ENCODE results near the gene CEND1.

CEND1 gene

DNA sequence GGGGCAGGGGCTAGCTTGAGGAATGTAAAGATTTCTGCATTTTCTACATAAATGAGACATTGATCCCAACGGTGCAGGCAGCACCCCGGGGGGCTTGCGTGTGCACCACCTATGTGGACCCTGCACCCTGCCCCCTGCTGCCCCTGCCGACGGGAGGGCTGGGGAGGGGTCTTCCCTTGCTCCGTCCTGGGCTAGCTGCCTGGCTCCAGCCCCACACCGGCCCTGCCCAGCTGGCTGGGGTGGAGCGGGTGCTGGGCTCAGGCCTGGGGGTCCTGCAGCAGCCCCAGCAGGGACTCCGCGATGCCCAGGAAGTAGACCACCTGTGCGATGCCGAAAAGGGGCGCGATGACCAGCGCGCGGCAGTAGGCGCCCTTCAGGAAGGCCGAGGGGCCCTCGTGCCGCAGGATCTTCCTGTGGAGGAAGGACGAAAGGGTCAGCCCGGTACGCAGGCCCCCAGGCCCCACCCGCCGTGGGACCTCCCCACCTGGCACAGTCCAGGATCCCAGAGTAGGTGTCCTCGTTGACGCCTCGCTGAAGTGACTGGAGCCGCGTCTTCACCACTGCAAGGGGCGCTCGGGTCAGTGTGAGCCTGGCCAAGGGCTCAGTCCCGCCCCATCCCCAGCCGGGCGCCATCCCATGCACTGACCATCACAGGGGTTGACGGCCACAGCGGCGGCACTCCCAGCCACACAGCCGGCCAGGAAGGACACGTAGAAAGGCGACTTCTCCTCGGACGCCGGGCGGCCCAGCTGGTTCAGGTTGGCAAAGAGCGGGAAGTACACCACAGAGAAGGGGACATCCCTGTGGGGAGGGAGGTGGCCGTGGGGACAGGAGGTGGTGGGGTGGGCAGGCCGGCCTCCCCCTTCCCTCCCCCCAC is 2.0 kb upstream of the CEND1 start:
- TF ChIP-seq, protein P1, sequence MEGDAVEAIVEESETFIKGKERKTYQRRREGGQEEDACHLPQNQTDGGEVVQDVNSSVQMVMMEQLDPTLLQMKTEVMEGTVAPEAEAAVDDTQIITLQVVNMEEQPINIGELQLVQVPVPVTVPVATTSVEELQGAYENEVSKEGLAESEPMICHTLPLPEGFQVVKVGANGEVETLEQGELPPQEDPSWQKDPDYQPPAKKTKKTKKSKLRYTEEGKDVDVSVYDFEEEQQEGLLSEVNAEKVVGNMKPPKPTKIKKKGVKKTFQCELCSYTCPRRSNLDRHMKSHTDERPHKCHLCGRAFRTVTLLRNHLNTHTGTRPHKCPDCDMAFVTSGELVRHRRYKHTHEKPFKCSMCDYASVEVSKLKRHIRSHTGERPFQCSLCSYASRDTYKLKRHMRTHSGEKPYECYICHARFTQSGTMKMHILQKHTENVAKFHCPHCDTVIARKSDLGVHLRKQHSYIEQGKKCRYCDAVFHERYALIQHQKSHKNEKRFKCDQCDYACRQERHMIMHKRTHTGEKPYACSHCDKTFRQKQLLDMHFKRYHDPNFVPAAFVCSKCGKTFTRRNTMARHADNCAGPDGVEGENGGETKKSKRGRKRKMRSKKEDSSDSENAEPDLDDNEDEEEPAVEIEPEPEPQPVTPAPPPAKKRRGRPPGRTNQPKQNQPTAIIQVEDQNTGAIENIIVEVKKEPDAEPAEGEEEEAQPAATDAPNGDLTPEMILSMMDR (conservative IDR thresholded peaks at IDR 0.05) = no peak
- H3K27ac ChIP-seq = no peak overlapping the region

DNA sequence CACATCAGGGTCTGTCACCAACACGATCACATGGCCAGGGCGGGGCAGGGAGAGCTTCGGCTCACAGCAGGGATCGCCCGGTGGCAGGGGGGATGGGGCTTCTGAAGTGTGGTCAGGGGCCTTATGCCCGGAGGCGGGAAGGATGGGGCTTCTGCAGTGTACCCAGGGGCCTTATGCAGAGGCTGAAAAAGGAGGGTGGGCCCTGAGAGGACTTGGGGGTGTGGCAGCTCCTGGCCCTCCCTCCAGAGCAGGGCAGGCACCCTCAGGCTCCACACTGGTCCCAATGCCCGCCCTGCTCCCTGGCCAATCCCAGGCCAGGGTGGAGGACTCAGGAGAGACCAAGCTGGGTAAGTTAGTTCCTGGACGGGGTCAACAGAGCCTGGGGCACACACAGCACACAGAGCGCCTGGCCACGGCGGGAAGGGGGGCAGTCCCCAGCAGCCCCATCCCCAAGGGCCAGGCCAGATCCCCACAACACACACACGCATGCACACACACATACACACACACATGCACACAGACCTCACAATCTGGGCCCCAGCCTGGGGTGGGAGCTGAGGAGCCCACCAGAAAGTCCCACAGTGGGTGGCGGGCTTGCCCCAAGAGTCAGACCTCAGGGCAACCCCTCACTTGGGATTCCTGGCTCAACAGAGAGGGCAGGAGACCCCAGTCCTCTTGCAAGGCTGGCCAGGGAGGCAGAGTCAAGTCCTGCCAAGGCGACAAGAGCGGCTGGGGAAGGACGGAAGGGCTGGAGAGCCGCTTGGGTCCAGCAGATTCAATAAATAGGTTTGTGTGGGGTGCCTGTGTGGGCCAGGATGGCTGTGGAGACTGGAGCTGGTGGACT is 1.1 kb upstream of the CEND1 start:
- no peak overlapping the region for H3K27ac ChIP-seq
- TF ChIP-seq, protein P1 (conservative IDR thresholded peaks at IDR 0.05) = no peak

DNA sequence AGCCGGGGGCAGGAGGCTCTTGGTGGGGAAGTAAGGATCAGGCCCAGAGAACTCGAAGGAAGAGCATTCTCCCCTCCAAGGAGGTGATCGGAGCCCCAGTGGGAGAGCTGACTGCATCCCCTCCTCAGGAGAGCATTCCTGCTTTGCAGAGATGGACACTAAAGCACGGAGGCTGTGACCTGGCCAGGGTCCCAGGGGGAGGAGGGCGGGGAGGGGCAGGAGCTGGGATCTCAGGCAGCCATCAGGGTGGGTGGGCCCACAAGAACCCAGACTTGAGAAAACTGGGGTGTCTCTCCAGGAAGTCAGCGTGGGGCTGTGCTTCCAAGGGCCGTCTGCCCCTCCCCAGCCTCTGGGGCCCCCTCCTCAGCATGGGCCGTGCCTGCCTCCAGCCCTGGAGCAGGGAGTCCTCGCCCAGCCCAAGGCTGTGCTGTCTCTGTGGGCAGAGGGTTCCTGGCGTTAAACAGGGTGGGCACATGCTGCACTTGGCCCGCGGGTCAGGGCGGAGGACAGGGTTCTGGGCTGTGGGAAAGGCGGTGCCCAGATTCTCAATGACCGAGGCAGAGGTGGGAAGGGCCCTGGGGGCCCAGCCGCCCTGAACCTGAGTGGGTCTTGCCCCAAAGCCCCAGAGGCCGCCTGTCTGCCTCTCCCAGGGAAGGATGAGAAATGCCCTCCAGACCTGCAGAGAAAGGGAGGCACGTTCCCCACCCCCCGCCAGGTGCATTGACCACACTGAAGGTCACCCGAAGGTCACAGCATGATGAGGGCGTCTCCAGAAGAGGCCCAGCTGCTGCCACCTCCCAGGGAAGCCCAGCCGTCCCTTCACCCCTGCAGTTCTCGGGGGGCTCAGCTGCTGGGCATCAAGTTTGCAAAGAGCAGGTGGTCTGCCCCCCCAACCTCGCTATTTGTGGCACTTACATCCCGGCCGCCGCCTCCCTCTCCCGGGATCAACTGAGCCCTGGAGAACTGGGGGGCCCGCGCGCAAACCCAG is 643 bp downstream of the CEND1 start:
- TF ChIP-seq, protein P1 (conservative IDR thresholded peaks at IDR 0.05) = no peak
- no peak overlapping the region for H3K27ac ChIP-seq

DNA sequence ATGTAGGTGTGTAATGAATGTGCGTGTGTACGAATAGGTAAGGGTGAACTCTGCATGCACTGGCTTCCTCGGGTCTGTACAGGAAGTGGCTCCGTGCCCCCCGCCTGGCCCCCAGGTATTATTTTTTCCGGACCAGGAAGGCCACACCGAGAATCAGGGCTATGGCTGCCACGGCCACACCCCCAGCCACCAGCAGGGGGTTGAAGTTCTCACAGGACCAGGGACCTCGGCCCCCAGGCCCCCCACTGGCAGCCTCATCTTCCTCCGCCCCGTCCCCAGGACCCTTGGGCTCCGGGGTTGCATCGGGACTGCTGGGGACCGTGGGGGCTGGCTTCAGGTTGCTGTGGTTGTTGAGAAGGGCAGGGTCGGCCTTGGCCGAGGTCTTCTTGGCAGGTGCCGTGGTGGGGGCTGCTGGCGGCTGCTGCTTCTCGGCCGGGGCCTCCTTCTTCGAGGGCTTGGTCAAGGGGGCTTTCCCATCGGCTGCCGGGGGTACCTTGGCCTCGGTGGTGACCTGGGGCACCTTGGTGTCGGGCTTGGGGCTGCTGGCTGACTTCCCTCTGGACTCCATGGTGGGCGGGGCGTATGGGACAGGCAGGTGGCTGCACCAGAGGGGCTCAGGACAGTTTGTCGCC is 1.8 kb downstream of the CEND1 start:
- TF ChIP-seq, protein P1 (conservative IDR thresholded peaks at IDR 0.05) = no peak
- H3K27ac ChIP-seq = no peak overlapping the region

DNA sequence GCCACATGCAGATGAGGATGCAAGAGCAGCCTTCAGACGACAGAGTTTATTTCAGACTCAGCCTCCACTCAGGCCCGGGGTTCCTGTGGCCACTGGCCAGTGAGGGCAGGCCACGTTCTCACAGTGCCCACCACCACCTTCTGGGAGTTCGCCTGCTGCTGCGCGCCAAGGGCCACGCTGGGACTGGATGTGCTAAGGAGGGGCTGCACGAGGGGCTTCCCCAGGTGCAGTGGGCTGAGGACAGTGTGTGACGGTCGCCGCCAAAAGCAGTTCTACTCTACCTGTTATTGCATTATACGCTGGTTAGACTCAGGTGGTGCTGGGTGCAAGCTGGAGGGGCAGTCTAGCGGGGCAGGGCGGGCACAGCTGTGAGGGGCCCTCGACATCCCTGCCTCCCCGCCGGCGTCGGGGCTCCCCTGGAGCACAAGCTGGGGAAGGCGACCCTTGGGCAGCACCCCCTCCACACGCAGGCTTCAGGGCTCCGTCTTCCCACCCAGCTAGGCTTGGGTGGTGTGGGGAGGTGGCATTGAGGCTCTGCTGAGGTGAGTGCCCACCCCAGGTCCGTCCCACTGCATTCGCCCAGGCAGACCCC is 2.7 kb downstream of the CEND1 start:
- TF ChIP-seq, protein P1 (conservative IDR thresholded peaks at IDR 0.05) = no peak
- no peak overlapping the region for H3K27ac ChIP-seq

DNA sequence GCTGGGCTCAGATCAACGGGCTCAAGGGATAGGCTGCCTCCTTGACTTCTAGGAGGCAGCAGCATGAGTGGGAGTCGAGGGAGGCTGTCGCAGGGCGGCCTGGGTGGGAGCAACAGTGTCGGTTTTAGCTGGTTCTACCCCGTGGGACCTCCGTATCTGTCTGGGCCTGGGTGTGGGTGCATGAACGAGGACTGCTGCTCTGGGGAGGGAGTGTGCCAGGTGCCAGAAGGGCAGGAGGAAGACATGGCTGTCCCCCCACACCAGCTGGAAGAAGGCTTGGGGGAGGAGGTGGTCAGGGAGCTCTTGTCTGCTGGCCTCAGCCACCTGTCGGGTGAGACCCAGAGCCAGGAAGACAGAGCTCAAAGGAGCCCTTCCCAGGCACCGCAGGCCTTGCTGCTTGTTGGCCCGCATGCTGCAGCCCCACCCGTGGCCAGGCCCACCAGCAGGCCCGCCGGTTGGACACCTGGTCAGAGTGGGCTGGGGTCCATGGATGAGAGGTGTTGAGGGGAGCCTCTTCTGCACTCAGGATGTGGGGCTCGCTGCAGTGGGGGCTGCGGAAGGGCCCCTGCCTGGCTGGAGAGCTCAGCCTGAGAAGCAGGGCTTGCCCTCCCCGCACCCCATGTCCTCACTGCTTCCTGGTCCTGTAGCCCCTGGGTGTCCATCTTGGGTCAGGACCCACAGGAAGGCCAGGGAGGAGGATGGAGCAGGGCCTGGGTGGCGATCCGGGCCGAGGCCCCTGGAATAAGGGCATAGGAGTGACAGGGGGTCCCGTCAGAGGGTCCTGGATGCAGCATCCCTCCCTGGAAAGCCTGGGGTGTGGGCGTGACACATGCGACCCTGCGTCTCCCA is 3.4 kb downstream of the CEND1 start:
- TF ChIP-seq, protein P1 (conservative IDR thresholded peaks at IDR 0.05) = no peak
- H3K27ac ChIP-seq = no peak overlapping the region
